NT2/D1 (cell line): ENCODE results near the gene PHF13.

Experiments
- DNase-seq: peaks from one replicate; pipeline ENCODE4 v3.0.0-alpha.2; 2011; ENCODE audit warnings: low read depth, low spot score
- H3K27me3 ChIP-seq: 2 replicates; pipeline ENCODE4 v1.6.0; 2011; ENCODE audit warnings: mild to moderate bottlenecking; ENCODE audit not compliant: insufficient read length, insufficient read depth
- H3K36me3 ChIP-seq: 2 replicates; pipeline ENCODE4 v1.6.1; 2011; ENCODE audit warnings: mild to moderate bottlenecking, low read length, mixed read lengths; ENCODE audit not compliant: insufficient read depth, insufficient read length
- H3K4me1 ChIP-seq: 2 replicates; pipeline ENCODE4 v1.5.1; 2011; ENCODE audit not compliant: insufficient read depth, insufficient read length
- H3K4me3 ChIP-seq: 2 replicates; pipeline ENCODE4 v1.5.1; 2011; ENCODE audit warnings: low read depth; ENCODE audit not compliant: insufficient read length
- H3K9ac ChIP-seq: 2 replicates; pipeline ENCODE4 v1.6.0; 2011; ENCODE audit warnings: low read depth; ENCODE audit not compliant: insufficient read length
- H3K9me3 ChIP-seq: 2 replicates; pipeline ENCODE4 v1.5.1; 2011; ENCODE audit warnings: mild to moderate bottlenecking, low read length; ENCODE audit not compliant: insufficient read depth
- SUZ12 ChIP-seq: IDR thresholded peaks from 2 replicates; pipeline ENCODE4 v1.6.1; 2011; ENCODE audit not compliant: insufficient read length, insufficient read depth; ENCODE audit errors: extremely low read depth
- YY1 ChIP-seq: IDR thresholded peaks from 2 replicates; pipeline ENCODE4 v1.6.1; 2011; ENCODE audit not compliant: insufficient read length, insufficient read depth
- ZNF274 ChIP-seq: IDR thresholded peaks from 2 replicates; pipeline ENCODE4 v1.6.1; 2011; ENCODE audit warnings: mild to moderate bottlenecking, low read depth, low read length

PHF13 gene

DNA sequence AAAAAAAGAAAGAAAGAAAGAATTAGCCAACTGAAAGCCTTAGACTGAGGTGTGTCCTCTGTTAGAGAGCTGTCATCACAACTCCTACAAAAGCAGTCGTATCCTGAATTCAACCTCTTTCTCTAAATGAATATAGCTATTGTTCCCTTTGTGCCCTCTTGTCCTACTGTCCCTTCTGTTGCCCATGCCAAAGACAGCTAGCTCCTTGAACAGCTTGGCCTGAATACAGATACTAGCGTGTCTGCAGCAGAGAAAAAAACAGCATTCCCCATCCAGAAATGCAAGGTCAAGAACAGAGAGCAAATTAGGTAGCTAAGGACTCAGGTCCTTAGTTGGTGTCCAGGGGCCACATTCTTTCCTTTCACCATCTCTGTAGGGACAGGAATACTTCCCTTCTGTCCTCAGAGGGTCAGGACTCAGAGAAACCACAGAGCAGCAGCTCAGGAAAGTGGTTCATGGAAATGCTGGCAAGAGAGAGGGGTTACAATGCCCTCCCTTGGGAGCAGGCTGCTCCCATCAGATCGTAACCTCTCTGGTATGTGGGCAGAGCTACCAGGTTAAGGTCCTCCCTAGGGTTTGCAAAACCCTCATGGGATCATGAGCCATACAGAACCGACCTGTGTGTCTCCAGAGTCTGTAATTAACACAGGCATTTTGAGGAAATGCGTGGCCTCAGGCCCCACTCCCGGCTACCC is 35.6 kb upstream of the PHF13 start:
- Histone ChIP-seq H3K27me3 (no peaks in the 10 kb centered on the region), H3K36me3 (peaks cover 12% of the 10 kb centered on the region), H3K4me1 (peaks cover 13% of the 10 kb centered on the region), H3K9ac (no peak overlapping the region), H3K4me3 (no peak overlapping the region), H3K9me3 (no peaks in the 10 kb centered on the region)
- TF ChIP-seq SUZ12 (no peak), YY1 (no peak), ZNF274 (no peak)
- DNase-seq = no peak

GRCh38 chr1:6578624-6579373 is 34.7 kb upstream of the PHF13 start:
- no peak overlapping the region for H3K9ac ChIP-seq
- peaks cover 12% of the 10 kb centered on the region for H3K36me3 ChIP-seq
- no peaks in the 10 kb centered on the region for H3K27me3 ChIP-seq
- H3K9me3 ChIP-seq = no peaks in the 10 kb centered on the region
- DNase-seq = no peak
- TF ChIP-seq SUZ12 (no peak), YY1 (no peak)
- peak overlapping the region; percentile 13 for H3K4me3 ChIP-seq
- peaks cover 13% of the 10 kb centered on the region for H3K4me1 ChIP-seq

- H3K9me3 ChIP-seq = no peaks in the 10 kb centered on the region
- TF ChIP-seq SUZ12 (no peak), YY1 (no peak), ZNF274 (no peak)
- peak within 1 kb of the TSS; percentile 87 for H3K9ac ChIP-seq
- no peaks in the 10 kb centered on the region for H3K27me3 ChIP-seq
- H3K36me3 ChIP-seq = peaks cover 12% of the 10 kb centered on the region
- DNase-seq = peak; percentile 89
- H3K4me3 ChIP-seq = peak within 1 kb of the TSS; percentile 75
- peaks cover 9% of the 10 kb centered on the region for H3K4me1 ChIP-seq
Observed at GRCh38 chr1:6579374-6580118, 34.0 kb upstream of the PHF13 start, which contains the start of gene ZBTB48. TSS of gene ZBTB48 (plus strand) at chr1:6579994. CDS start at chr1:6580610, 616 bp downstream.

GRCh38 chr1:6580119-6580592 is 33.4 kb upstream of the PHF13 start:
- Histone ChIP-seq H3K4me3 (peak overlapping the region; percentile 75), H3K9ac (peak overlapping the region; percentile 87), H3K9me3 (no peaks in the 10 kb centered on the region), H3K4me1 (peaks cover 9% of the 10 kb centered on the region), H3K36me3 (peaks cover 12% of the 10 kb centered on the region), H3K27me3 (no peaks in the 10 kb centered on the region)
- TF ChIP-seq SUZ12 = no peak
- TF ChIP-seq YY1 = no peak
- no peak for TF ChIP-seq ZNF274
- DNase-seq = no peak

GRCh38 chr1:6580593-6581409 is 32.7 kb upstream of the PHF13 start:
- peak overlapping the region; percentile 75 for H3K4me3 ChIP-seq
- no peak for DNase-seq
- no peaks in the 10 kb centered on the region for H3K27me3 ChIP-seq
- H3K9ac ChIP-seq = peak overlapping the region; percentile 87
- H3K36me3 ChIP-seq = peaks cover 12% of the 10 kb centered on the region
- H3K4me1 ChIP-seq = peaks cover 9% of the 10 kb centered on the region
- TF ChIP-seq ZNF274 (no peak), YY1 (no peak), SUZ12 (no peak)
- H3K9me3 ChIP-seq = no peaks in the 10 kb centered on the region

- Histone ChIP-seq H3K4me3 (peak overlapping the region; percentile 11), H3K9me3 (no peaks in the 10 kb centered on the region), H3K27me3 (no peaks in the 10 kb centered on the region), H3K4me1 (peaks cover 9% of the 10 kb centered on the region), H3K9ac (no peak overlapping the region), H3K36me3 (peaks cover 12% of the 10 kb centered on the region)
- TF ChIP-seq SUZ12 = no peak
- no peak for DNase-seq
Observed at GRCh38 chr1:6581561-6582305, 31.8 kb upstream of the PHF13 start.
